Gastrocnemius medialis (tissue), 4 donors: Measurements from ENCODE around the gene ESR1. TPM values are rescaled to one million over a fixed set of nuclear protein-coding genes. Genes with fewer than 3 reads are reported as not detected.

Experiments
- ATAC-seq, 2 donors: fragments of 150-250 bp; one replicate each; pipeline ENCODE4 v1.9.1; 2016
- DNase-seq, 2 donors: peaks; one replicate each; pipeline ENCODE4 v3.0.0-alpha.2; 2019
- H3K27ac ChIP-seq, 4 donors: fragments of 200-600 bp; sonication (generic); 1 replicate in 1 of 4; 2 replicates in 3 of 4; pipeline ENCODE4 v1.5.1; 2016 to 2018; ENCODE audit warnings: mild to moderate bottlenecking in 2 of 4, moderate library complexity in 1 of 4
- H3K27me3 ChIP-seq, 3 donors: fragments of 200-600 bp; sonication (generic) in 2 of 3; 1 replicate in 1 of 3; 2 replicates in 2 of 3; pipeline versions ENCODE4 v1.5.1 to v1.6.0; 2016 to 2019; ENCODE audit warnings: mild to moderate bottlenecking in 1 of 3, moderate library complexity in 1 of 3
- H3K36me3 ChIP-seq, 2 donors: fragments of 200-600 bp; sonication (generic) in 1 of 2; one replicate each; pipeline ENCODE4 v1.5.1; 2017 to 2018
- H3K4me1 ChIP-seq, 2 donors: fragments of 200-600 bp; sonication (generic) in 1 of 2; one replicate each; pipeline ENCODE4 v1.5.1; 2016 to 2017; ENCODE audit warnings: mild to moderate bottlenecking in 2 of 2
- H3K4me3 ChIP-seq, 4 donors: fragments of 200-600 bp; sonication (generic) in 3 of 4; 1 replicate in 1 of 4; 2 replicates in 3 of 4; pipeline ENCODE4 v1.5.1; 2016 to 2019; ENCODE audit warnings: mild to moderate bottlenecking in 2 of 4
- H3K9me3 ChIP-seq, 3 donors: fragments of 200-600 bp; sonication (generic) in 2 of 3; 1 replicate in 1 of 3; 2 replicates in 2 of 3; pipeline ENCODE4 v1.5.1; 2016 to 2019
- CTCF ChIP-seq, 5 experiments: fragments of 450-650 bp in 3 of 5; fragments of 200-600 bp in 2 of 5; sonication (generic) in 2 of 5; IDR thresholded peaks in 4 of 5; conservative IDR thresholded peaks in 1 of 5; 1 replicate in 4 of 5; 2 replicates in 1 of 5; pipeline ENCODE4 v1.5.1; 2016 to 2019; ENCODE audit warnings: antibody characterized with exemption in 5 of 5, mild to moderate bottlenecking in 3 of 5, moderate library complexity in 3 of 5
- POLR2A ChIP-seq, 2 donors: fragments of 450-650 bp; IDR thresholded peaks; one replicate each; pipeline ENCODE4 v1.6.1; 2017; ENCODE audit warnings: antibody characterized with exemption in 2 of 2, mild to moderate bottlenecking in 2 of 2, moderate library complexity in 2 of 2
- in situ Hi-C, 4 donors: fragments of 200-750 bp; cut with MboI; loops; one replicate each; pipeline versions ENCODE4 v1.15.0 to v1.8.0; 2017; ENCODE audit warnings: low sequenced_read_pairs in 4 of 4
- intact Hi-C: fragments of 100-400 bp; cut with DNase I; formaldehyde crosslinking; loops from one replicate; pipeline ENCODE4 v1.15.1; 2023; ENCODE audit warnings: low total_unique reads
- total RNA-seq, 4 donors: library from RNA; depleted of rRNA; stranded (reverse); fragments of >200 nt; gene quantifications; one replicate each; pipeline versions ENCODE4 v1.1.0 to v1.2.3, GENCODE V29; 2016

ESR1 gene
- total RNA-seq, 4 donors from 2014 or later: 0.61 to 1.1 (median 1.1) TPM

GRCh38 chr6:151773382-151773781 is 34.1 kb upstream of the ESR1 start:
- intact Hi-C loops (no loop called here), in situ Hi-C loops (loop anchor here in 3 of 4 donors (25.0 kb wide), 1 partner anchor 489 kb away; no protein-coding TSS in a partner anchor)

GRCh38 chr6:151782560-151782959 is 24.9 kb upstream of the ESR1 start:
- no peak for TF ChIP-seq CTCF (IDR thresholded peaks at IDR 0.05 in 4 of 5, conservative IDR thresholded peaks at IDR 0.05 in 1 of 5)
- TF ChIP-seq POLR2A (IDR thresholded peaks at IDR 0.05): no peak
- Histone ChIP-seq H3K4me1 (no peaks in the 10 kb centered on the region), H3K27ac (no peak overlapping the region), H3K36me3 (no peaks in the 10 kb centered on the region), H3K4me3 (no peak overlapping the region), H3K9me3 (no peaks in the 10 kb centered on the region), H3K27me3 (no peaks in the 10 kb centered on the region)
- in situ Hi-C loops: no loop called here
- intact Hi-C loops: no loop called here
- no peak for ATAC-seq
- DNase-seq: no peak

More at GRCh38 chr6:151773382-151773781, 34.1 kb upstream of the ESR1 start:
- Histone ChIP-seq H3K4me1 (no peaks in the 10 kb centered on the region), H3K9me3 (no peaks in the 10 kb centered on the region), H3K27ac (no peak overlapping the region), H3K27me3 (no peaks in the 10 kb centered on the region), H3K4me3 (no peak overlapping the region), H3K36me3 (no peaks in the 10 kb centered on the region)
- ATAC-seq: no peak
- no peak for DNase-seq
- TF ChIP-seq CTCF (IDR thresholded peaks at IDR 0.05 in 4 of 5, conservative IDR thresholded peaks at IDR 0.05 in 1 of 5) (no peak), POLR2A (IDR thresholded peaks at IDR 0.05) (no peak)

GRCh38 chr6:151783692-151784091 is 23.8 kb upstream of the ESR1 start:
- DNase-seq (no peak), ATAC-seq (no peak)
- Histone ChIP-seq H3K4me3 (no peak overlapping the region), H3K4me1 (no peaks in the 10 kb centered on the region), H3K36me3 (no peaks in the 10 kb centered on the region), H3K27ac (no peak overlapping the region), H3K9me3 (no peaks in the 10 kb centered on the region), H3K27me3 (no peaks in the 10 kb centered on the region)
- intact Hi-C loops: no loop called here
- in situ Hi-C loops: no loop called here
- TF ChIP-seq CTCF (IDR thresholded peaks at IDR 0.05 in 4 of 5, conservative IDR thresholded peaks at IDR 0.05 in 1 of 5): no peak

- Histone ChIP-seq H3K36me3 (no peaks in the 10 kb centered on the region), H3K9me3 (no peaks in the 10 kb centered on the region), H3K27me3 (no peaks in the 10 kb centered on the region), H3K4me1 (no peaks in the 10 kb centered on the region), H3K4me3 (no peak overlapping the region), H3K27ac (no peak overlapping the region)
- intact Hi-C loops: no loop called here
- TF ChIP-seq CTCF (IDR thresholded peaks at IDR 0.05 in 4 of 5, conservative IDR thresholded peaks at IDR 0.05 in 1 of 5) (no peak), POLR2A (IDR thresholded peaks at IDR 0.05) (no peak)
- ATAC-seq (no peak), DNase-seq (no peak)
- in situ Hi-C loops: no loop called here
Measured at GRCh38 chr6:151784441-151785214, 22.9 kb upstream of the ESR1 start.
